Transverse colon (tissue), 4 donors: Measurements from ENCODE around the gene TMSB4X.

Experiments used
- POLR2A ChIP-seq: fragments of 450-650 bp; IDR thresholded peaks from one replicate; pipeline ENCODE4 v1.6.1; 2016; ENCODE audit warnings: antibody characterized with exemption, mild to moderate bottlenecking, moderate library complexity
- POLR2AphosphoS5 ChIP-seq, 3 donors: sonication (generic); formaldehyde crosslinking; IDR thresholded peaks; one replicate each; pipeline ENCODE4 v1.6.1; 2016; ENCODE audit warnings: antibody characterized with exemption in 3 of 3
- TF ChIP-seq, protein P1 (sequence below), 5 experiments: fragments of 200-600 bp in 3 of 5; fragments of 450-650 bp in 2 of 5; sonication (generic) in 3 of 5; IDR thresholded peaks; 1 replicate in 2 of 5; 2 replicates in 3 of 5; pipeline ENCODE4 v1.5.1; 2016 to 2017; ENCODE audit warnings: antibody characterized with exemption in 5 of 5, inconsistent platforms in 3 of 5, mild to moderate bottlenecking in 2 of 5, moderate library complexity in 1 of 5

DNA sequence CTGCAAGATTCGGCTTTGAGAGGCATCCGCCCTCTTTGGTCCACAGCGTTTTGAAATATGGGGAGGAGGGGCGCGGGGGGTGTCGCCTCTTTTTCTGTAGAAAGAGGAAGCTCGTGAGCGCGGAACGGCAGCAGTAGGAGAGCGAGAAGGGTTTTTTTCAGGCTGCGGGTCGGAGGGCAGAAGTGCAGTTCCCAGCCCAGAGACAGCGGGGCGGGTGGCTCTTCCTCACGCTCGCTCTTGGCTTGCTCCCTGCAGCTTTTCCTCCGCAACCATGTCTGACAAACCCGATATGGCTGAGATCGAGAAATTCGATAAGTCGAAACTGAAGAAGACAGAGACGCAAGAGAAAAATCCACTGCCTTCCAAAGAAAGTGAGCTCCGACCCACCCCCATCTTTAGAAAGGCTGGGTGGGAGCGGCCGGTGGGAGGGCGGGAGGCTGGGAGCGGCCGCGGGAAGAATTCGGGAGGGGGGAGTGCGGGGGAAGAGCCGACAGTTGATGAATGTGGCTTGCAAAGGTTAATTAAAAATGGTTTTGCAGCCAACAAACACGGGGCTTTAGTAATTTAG is 1.2 kb downstream of the TMSB4X start:
- TF ChIP-seq POLR2A (no peak), POLR2AphosphoS5 (IDR thresholded peaks at IDR 0.05) (no peak)
- TF ChIP-seq, protein P1, sequence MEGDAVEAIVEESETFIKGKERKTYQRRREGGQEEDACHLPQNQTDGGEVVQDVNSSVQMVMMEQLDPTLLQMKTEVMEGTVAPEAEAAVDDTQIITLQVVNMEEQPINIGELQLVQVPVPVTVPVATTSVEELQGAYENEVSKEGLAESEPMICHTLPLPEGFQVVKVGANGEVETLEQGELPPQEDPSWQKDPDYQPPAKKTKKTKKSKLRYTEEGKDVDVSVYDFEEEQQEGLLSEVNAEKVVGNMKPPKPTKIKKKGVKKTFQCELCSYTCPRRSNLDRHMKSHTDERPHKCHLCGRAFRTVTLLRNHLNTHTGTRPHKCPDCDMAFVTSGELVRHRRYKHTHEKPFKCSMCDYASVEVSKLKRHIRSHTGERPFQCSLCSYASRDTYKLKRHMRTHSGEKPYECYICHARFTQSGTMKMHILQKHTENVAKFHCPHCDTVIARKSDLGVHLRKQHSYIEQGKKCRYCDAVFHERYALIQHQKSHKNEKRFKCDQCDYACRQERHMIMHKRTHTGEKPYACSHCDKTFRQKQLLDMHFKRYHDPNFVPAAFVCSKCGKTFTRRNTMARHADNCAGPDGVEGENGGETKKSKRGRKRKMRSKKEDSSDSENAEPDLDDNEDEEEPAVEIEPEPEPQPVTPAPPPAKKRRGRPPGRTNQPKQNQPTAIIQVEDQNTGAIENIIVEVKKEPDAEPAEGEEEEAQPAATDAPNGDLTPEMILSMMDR (IDR thresholded peaks at IDR 0.05) = no peak
